ENCODE data around the gene ARID1B. TPM values are rescaled to one million over a fixed set of nuclear protein-coding genes. Genes with fewer than 3 reads are reported as not detected.

The ARID1B gene
- total RNA-seq, 1 donor from 2014 or later: 248 TPM

- Mint-ChIP-seq H3K4me3 (no peak overlapping the region), H3K9me3 (no peaks in the 10 kb centered on the region), H3K27ac (peak overlapping the region; percentile 14), H3K4me1 (peaks cover 5% of the 10 kb centered on the region), H3K36me3 (ENCODE audit: low read depth) (peaks cover 66% of the 10 kb centered on the region), H3K27me3 (no peaks in the 10 kb centered on the region)
- DNase-seq: no peak
- intact Hi-C loops (cut with micrococcal nuclease): no loop called here
- POLR2A ChIA-PET: no interaction called here
- ATAC-seq (ENCODE audit: low read depth): no peak
- CTCF ChIA-PET: no interaction called here
- TF ChIP-seq CTCF (IDR thresholded peaks at IDR 0.05): no peak
These were observed 339.2 kb downstream of the ARID1B start for GRCh38 chr6:157116426-157116825.

- no peaks in the 10 kb centered on the region for H3K27me3 Mint-ChIP-seq
- no peak for ATAC-seq (ENCODE audit: low read depth)
- H3K4me1 Mint-ChIP-seq: peaks cover 5% of the 10 kb centered on the region
These were observed 340.4 kb downstream of the ARID1B start for GRCh38 chr6:157117431-157118095.

GRCh38 chr6:157119502-157120027 is 342.4 kb downstream of the ARID1B start:
- Mint-ChIP-seq H3K4me3 (no peak overlapping the region), H3K36me3 (ENCODE audit: low read depth) (peaks cover 63% of the 10 kb centered on the region), H3K4me1 (peaks cover 5% of the 10 kb centered on the region), H3K27ac (peak overlapping the region; percentile 46), H3K9me3 (no peaks in the 10 kb centered on the region), H3K27me3 (no peaks in the 10 kb centered on the region)
- no peak for ATAC-seq (ENCODE audit: low read depth)
- no peak for DNase-seq
- ChIA-PET CTCF (no interaction called here), POLR2A (no interaction called here)
- TF ChIP-seq CTCF (IDR thresholded peaks at IDR 0.05): no peak
- intact Hi-C loops (cut with micrococcal nuclease): no loop called here

More at GRCh38 chr6:157117431-157118095, 340.4 kb downstream of the ARID1B start:
- intact Hi-C loops (cut with micrococcal nuclease): no loop called here
- H3K27ac Mint-ChIP-seq: no peak overlapping the region
- ChIA-PET POLR2A (no interaction called here), CTCF (no interaction called here)
- DNase-seq: no peak
- TF ChIP-seq CTCF (IDR thresholded peaks at IDR 0.05): no peak
- peaks cover 66% of the 10 kb centered on the region for H3K36me3 Mint-ChIP-seq (ENCODE audit: low read depth)
- H3K9me3 Mint-ChIP-seq: no peaks in the 10 kb centered on the region
- H3K4me3 Mint-ChIP-seq: no peak overlapping the region

- POLR2A ChIA-PET: no interaction called here
- H3K9me3 Mint-ChIP-seq: no peaks in the 10 kb centered on the region
- no peak overlapping the region for H3K27ac Mint-ChIP-seq
- no peak overlapping the region for H3K4me3 Mint-ChIP-seq
- peaks cover 65% of the 10 kb centered on the region for H3K36me3 Mint-ChIP-seq (ENCODE audit: low read depth)
- ATAC-seq (ENCODE audit: low read depth) (no peak), DNase-seq (no peak)
- TF ChIP-seq CTCF (IDR thresholded peaks at IDR 0.05): no peak
- H3K4me1 Mint-ChIP-seq: peaks cover 5% of the 10 kb centered on the region
- CTCF ChIA-PET: no interaction called here
- intact Hi-C loops (cut with micrococcal nuclease): no loop called here
- H3K27me3 Mint-ChIP-seq: no peaks in the 10 kb centered on the region
These were observed 343.5 kb downstream of the ARID1B start for GRCh38 chr6:157120534-157121232.

- no peaks in the 10 kb centered on the region for H3K9me3 Mint-ChIP-seq
- CTCF ChIA-PET: no interaction called here
- no peak overlapping the region for H3K27ac Mint-ChIP-seq
These were observed 344.7 kb downstream of the ARID1B start for GRCh38 chr6:157121897-157122296.

More at GRCh38 chr6:157121897-157122296, 344.7 kb downstream of the ARID1B start:
- H3K4me1 Mint-ChIP-seq: peaks cover 5% of the 10 kb centered on the region
- ATAC-seq (ENCODE audit: low read depth) (no peak), DNase-seq (no peak)
- H3K27me3 Mint-ChIP-seq: no peaks in the 10 kb centered on the region
- intact Hi-C loops (cut with micrococcal nuclease): no loop called here
- no peak for TF ChIP-seq CTCF (IDR thresholded peaks at IDR 0.05)
- H3K4me3 Mint-ChIP-seq: no peak overlapping the region
- POLR2A ChIA-PET: no interaction called here
- peaks cover 67% of the 10 kb centered on the region for H3K36me3 Mint-ChIP-seq (ENCODE audit: low read depth)
